Psoas muscle (tissue), 8 donors: ENCODE data around the gene ERCC1. TPM values are rescaled to one million over a fixed set of nuclear protein-coding genes. Genes with fewer than 3 reads are reported as not detected.

Experiments used
- ATAC-seq, 4 donors: fragments of 200-7000 bp; cut with Tn5 transposase; one replicate each; pipeline ENCODE4 v1.9.1; 2020; ENCODE audit warnings: moderate library complexity in 3 of 4, mild to moderate bottlenecking in 2 of 4
- DNase-seq, 2 donors: peaks; one replicate each; pipeline ENCODE4 v3.0.0-alpha.2; 2020
- H3K27ac ChIP-seq: fragments of 200-600 bp; one replicate; pipeline ENCODE4 v1.8.0; 2022
- H3K27me3 ChIP-seq, 3 donors: fragments of 200-600 bp in 1 of 3; one replicate each; pipeline versions ENCODE4 v1.6.1 to v1.8.0; 2013 to 2022; ENCODE audit warnings: low read length in 2 of 3, mild to moderate bottlenecking in 2 of 3, moderate library complexity in 1 of 3; ENCODE audit not compliant: insufficient read depth in 3 of 3
- H3K36me3 ChIP-seq, 2 donors: fragments of 200-600 bp in 1 of 2; one replicate each; pipeline versions ENCODE4 v1.6.1 to v1.8.0; 2013 to 2022; ENCODE audit warnings: low read depth in 1 of 2, mild to moderate bottlenecking in 1 of 2, moderate library complexity in 1 of 2; ENCODE audit not compliant: insufficient read depth in 1 of 2
- H3K4me1 ChIP-seq: fragments of 200-600 bp; one replicate; pipeline ENCODE4 v1.8.0; 2022
- H3K4me3 ChIP-seq: fragments of 200-600 bp; one replicate; pipeline ENCODE4 v1.8.0; 2022; ENCODE audit warnings: mild to moderate bottlenecking
- H3K9me3 ChIP-seq: fragments of 200-600 bp; one replicate; pipeline ENCODE4 v1.8.0; 2022
- WGBS, 3 donors: extraction: QIAGEN DNeasy Blood & Tissue Kit; methylation state at CpG; one replicate each; pipeline versions ENCODE4 v1.1.6 to v1.1.7; 2013; 5-methylcytosine and 5-hydroxymethylcytosine counted together
- intact Hi-C, 2 donors: fragments of 100-400 bp; cut with DNase I; formaldehyde crosslinking; loops; one replicate each; pipeline versions ENCODE4 v1.11.0 to v1.14.2; 2022
- polyA plus RNA-seq, 3 donors: library from polyadenylated mRNA; stranded (reverse); fragments of 200-250 nt; gene quantifications; one replicate each; pipeline ENCODE4 v1.2.3, GENCODE V29; 2013
- total RNA-seq, 4 donors: library from RNA; stranded (reverse); fragmentation: NEBNext Ultra II Directional in 2 of 4; extraction: Animal tissue kit (Norgen Biotek cat#: 25700) in 2 of 4; gene quantifications; one replicate each; pipeline versions ENCODE4 v1.2.1 to v1.2.4, GENCODE V29; 2021 to 2023
- TF ChIP-seq, protein P1 (sequence below): fragments of 200-600 bp; IDR thresholded peaks from one replicate; pipeline ENCODE4 v1.8.0; 2022; ENCODE audit warnings: antibody characterized with exemption
- donor health status: healthy with polysubstance abuse.
- donor health status: DM: no; HTN: no; CAD: no; lungs with moderate emphysema.
- donor health status: Bipolar disorder and iron deficiency.
- donor health status: healthy.
- donor health status: DM: yes; HTN: yes; CAD: no.
- donor health status: DM: no; HTN: no; CAD: no.
- donor health status: DM: no; HTN: no; CAD: no.
- donor health status: DM: yes; HTN: yes; CAD: no.

Gene ERCC1
- total and polyA plus RNA-seq, 7 donors: 59.5 to 2,153 (median 84.6) TPM

- DNase-seq (no peak), ATAC-seq (no peak)
- WGBS, 3 donors: 93 to 95% (median 93%) methylated on average over 20 to 21 of the region's 21 CpGs
- Histone ChIP-seq H3K27me3 (peaks cover 0 to 7% (median 0%) of the 10 kb centered on the region in 3 donors), H3K36me3 (no peaks in the 10 kb centered on the region), H3K9me3 (no peaks in the 10 kb centered on the region), H3K4me1 (no peaks in the 10 kb centered on the region), H3K27ac (no peak overlapping the region), H3K4me3 (no peak overlapping the region)
- TF ChIP-seq, protein P1, sequence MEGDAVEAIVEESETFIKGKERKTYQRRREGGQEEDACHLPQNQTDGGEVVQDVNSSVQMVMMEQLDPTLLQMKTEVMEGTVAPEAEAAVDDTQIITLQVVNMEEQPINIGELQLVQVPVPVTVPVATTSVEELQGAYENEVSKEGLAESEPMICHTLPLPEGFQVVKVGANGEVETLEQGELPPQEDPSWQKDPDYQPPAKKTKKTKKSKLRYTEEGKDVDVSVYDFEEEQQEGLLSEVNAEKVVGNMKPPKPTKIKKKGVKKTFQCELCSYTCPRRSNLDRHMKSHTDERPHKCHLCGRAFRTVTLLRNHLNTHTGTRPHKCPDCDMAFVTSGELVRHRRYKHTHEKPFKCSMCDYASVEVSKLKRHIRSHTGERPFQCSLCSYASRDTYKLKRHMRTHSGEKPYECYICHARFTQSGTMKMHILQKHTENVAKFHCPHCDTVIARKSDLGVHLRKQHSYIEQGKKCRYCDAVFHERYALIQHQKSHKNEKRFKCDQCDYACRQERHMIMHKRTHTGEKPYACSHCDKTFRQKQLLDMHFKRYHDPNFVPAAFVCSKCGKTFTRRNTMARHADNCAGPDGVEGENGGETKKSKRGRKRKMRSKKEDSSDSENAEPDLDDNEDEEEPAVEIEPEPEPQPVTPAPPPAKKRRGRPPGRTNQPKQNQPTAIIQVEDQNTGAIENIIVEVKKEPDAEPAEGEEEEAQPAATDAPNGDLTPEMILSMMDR: no peak
- intact Hi-C loops: no loop called here
Measured at GRCh38 chr19:45391871-45392665, 31.6 kb downstream of the ERCC1 start.

GRCh38 chr19:45391346-45391745 is 32.4 kb downstream of the ERCC1 start:
- no peaks in the 10 kb centered on the region for H3K9me3 ChIP-seq
- 73 to 81% (median 77%) methylated on average over 3 of the region's 3 CpGs for WGBS, 3 donors
- H3K27me3 ChIP-seq: peaks cover 0 to 14% (median 0%) of the 10 kb centered on the region in 3 donors
- H3K36me3 ChIP-seq: no peaks in the 10 kb centered on the region
- H3K4me3 ChIP-seq: no peak overlapping the region
- no peaks in the 10 kb centered on the region for H3K4me1 ChIP-seq
- DNase-seq (no peak), ATAC-seq (no peak)
- no peak overlapping the region for H3K27ac ChIP-seq
- intact Hi-C loops: no loop called here
- TF ChIP-seq, protein P1: no peak

DNA sequence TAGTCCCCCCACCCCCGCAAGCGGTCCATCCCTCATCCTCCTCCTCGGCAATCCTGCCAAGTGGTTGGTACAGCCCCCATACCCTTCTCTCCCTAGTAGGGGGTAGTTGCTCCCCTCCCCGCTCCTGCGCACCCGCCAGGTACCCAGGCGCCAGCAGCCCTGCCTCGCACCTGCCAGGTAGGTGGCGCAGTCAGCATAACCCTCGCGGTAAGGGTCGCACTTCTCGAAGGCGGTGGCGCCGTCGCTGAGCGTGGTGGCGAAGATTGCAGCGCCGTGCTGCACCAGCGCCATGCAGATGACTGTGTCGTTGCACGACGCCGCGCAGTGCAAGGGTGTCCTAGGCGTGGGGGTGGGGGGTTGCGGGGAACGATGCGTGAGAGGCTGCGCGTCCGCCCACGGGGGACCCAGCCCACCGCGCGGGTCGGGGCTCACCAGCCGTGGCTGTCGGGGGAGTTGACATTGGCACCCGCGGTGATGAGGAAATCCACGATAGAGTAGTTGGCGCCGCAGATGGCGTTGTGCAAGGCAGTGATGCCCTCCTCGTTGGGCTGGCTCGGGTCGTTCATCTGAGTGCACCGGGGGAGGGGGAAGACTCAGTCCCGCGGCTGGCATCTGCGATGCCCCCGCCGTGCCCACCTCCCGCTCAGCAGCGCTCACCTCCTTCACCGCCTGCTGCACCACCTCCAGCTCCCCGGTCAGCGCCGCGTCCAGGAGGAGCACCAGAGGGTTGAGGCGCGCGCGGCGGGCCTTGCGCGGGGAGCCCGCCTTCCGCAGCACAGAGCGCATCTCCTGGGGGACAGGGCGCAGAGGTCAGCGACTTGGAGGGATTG is 38.1 kb downstream of the ERCC1 start:
- intact Hi-C loops: no loop called here
- TF ChIP-seq, protein P1: no peak
- WGBS, 3 donors: 6 to 10% (median 7%) methylated on average over 63 to 75 of the region's 75 CpGs
- Histone ChIP-seq H3K9me3 (no peaks in the 10 kb centered on the region), H3K27ac (no peak overlapping the region), H3K36me3 (no peaks in the 10 kb centered on the region), H3K27me3 (peaks cover 0 to 40% (median 15%) of the 10 kb centered on the region in 3 donors), H3K4me1 (peaks cover 6% of the 10 kb centered on the region), H3K4me3 (no peak overlapping the region)
- DNase-seq (no peak), ATAC-seq (peak in 2 of 4 donors; percentile 28 to 45)

DNA sequence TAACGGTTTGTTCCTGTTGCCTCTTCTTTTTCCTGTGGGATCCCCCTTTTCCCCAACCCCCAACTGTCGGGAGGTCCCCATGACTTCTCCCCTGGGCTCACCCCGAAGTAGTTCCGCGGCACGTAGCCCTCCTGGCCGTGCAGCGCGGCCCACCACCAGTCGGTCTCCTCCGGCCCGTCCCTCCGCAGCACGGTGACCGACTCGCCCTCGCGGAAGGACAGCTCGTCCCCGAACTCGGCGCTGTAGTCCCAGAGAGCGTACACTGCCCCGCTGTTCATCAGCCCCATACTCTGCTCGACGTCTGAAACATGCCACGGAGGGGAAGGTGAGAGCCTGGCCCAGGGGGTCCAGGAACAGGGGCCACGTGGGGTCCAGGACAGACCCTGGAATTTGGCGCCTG is 41.3 kb downstream of the ERCC1 start:
- ATAC-seq: no peak
- H3K27me3 ChIP-seq: peaks cover 0 to 34% (median 15%) of the 10 kb centered on the region in 3 donors
- WGBS, 3 donors: 72 to 86% (median 86%) methylated on average over 29 of the region's 29 CpGs
- no peaks in the 10 kb centered on the region for H3K36me3 ChIP-seq
- TF ChIP-seq, protein P1: no peak
- H3K4me1 ChIP-seq: peaks cover 6% of the 10 kb centered on the region
- no peak for DNase-seq
- H3K27ac ChIP-seq: no peak overlapping the region
- no peaks in the 10 kb centered on the region for H3K9me3 ChIP-seq
- H3K4me3 ChIP-seq: no peak overlapping the region
- intact Hi-C loops: no loop called here
